Measurements from ENCODE around the gene TMEM213.
"Not testable (repeated sequence)": the region's sequence is repeated elsewhere in the genome, so short reads cannot be mapped to it uniquely, and the experiment has no call there.

Gene TMEM213

GRCh38 chr7:138797046-138797445 lies 748 bp upstream of the TMEM213 start:
- not testable (repeated sequence) for DNase-seq (ENCODE audit: low read depth in 2 of 2)

DNA sequence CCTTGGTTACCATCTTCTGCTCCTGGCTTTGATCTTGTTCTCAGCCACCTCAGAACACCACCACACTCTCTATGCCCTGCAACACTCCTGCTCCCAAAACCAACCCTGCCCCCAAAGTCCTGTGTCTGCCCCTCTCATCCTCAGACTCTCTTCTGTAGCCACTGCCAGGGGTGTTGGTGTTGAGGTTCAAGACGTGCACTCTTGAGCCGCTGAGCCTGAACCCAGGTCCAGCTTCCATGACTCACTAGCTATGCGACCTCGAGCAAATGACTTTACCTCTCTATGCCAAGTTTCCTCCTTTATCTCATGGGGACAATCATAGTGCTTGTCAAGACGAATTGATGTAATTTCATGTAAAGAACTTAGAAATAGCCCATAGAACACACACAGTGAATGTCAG lies 1.0 kb downstream of the TMEM213 start:
- no peak for DNase-seq (ENCODE audit: low read depth in 2 of 2)

DNA sequence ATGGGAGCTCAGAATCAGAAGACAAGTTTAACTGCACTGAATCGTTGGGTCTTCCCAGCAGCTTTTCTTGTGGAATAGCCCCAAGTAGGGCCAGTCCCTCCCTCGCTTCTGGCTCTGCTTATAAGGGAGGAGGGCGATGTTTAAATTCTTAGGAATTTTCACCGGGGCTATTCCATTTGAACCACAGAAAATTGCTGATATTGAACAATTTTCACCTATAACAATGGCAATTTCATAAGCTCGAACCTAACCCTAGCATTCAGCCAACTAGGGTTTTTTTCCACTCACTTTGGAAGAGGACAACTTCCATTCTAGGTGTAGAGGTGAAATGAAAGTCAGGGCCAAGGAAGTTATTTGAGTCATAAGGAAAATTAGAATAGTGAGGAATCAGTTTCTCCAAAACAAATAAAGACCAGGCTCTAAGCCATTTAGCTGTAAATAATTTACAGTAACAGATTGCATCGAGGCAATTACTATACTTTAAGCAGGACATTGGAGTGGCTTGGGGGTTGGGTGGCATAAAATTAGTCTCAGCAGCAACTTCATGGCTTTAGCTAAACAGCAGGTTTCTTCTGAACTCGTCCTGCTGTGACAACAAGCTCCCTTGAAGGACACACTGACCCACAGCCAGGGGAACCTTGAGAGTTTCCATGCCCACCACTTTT lies 1.7 kb downstream of the TMEM213 start:
- DNase-seq (ENCODE audit: low read depth in 2 of 2) = no peak

DNA sequence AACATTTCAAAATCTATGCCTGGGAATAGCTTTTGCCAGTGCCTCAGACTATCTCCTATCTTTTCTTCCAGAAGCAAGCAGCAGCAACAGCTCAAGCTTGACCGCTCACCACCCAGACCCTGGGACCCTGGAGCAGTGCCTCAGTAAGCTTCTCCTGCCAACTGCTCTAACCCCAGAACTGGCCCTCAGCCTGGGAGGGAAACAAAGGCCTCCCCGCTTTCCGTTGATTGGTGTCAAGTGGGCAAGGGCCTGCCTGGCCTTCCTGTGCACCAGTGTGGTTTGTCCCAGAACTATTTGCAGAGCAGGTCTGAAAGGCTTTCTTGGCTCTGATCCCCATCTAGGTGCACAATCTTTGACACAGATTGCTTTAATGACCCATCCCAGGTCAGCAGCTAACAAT lies 3.5 kb downstream of the TMEM213 start:
- DNase-seq (ENCODE audit: low read depth in 2 of 2) = no peak

DNA sequence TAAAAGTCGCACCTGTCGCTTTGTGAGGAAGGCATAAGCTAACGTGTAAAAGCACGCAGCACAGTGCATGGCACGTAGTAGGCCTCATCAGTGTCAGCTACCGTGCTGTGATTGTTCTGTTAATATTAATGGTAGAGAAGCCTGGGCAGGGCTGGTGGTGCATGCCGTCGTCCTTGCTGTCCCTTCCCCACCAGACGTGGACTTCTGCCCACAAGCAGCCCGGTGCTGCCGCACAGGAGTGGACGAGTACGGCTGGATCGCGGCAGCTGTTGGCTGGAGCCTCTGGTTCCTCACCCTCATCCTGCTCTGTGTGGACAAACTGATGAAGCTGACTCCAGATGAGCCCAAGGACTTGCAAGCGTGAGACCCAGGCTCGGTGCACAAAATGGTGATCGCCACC lies 4.9 kb downstream of the TMEM213 start:
- DNase-seq (ENCODE audit: low read depth in 2 of 2) = no peak

DNA sequence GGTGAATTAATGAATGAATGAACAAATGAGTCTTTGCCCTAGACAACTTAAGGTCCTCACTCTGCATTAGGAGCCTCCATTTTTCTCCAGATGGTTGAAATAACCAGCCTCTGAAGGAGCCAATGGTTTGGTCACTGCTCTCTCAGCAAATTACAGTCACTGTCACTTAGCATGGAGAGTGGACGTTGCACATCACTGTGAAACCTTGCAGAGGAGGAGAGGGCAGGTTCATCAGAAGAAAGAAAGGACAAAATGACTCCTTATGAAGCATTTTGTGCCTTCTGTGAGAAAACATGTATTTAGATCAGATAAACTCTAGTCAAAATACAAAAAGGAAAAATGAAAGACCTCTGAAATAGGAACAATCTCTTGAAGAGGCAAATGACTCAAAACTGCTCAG lies 6.8 kb downstream of the TMEM213 start:
- no peak for DNase-seq (ENCODE audit: low read depth in 2 of 2)

GRCh38 chr7:138809346-138809745 lies 11.6 kb downstream of the TMEM213 start:
- no peak for DNase-seq (ENCODE audit: low read depth in 2 of 2)

GRCh38 chr7:138811327-138811726 lies 13.5 kb downstream of the TMEM213 start:
- DNase-seq (ENCODE audit: low read depth in 2 of 2) = not testable (repeated sequence)

DNA sequence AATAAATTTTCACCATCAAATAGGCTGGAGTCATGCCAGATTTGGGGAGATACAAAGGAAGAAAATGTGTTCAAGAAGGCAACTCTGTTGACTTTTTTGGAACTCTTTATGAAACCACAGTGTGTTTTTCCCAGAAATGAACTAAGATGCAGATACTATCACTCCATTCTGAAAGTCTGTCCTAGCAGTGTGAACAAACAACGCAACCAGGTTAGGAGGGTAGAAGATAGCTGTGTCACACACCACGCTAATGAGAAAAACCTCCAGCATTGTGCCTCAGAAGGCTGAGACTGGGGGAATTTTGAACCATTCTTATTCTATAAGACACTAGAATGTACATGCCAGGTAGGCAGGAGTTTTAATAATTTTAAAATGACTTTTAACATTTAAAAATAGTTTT lies 16.2 kb downstream of the TMEM213 start:
- DNase-seq (ENCODE audit: low read depth in 2 of 2) = no peak

DNA sequence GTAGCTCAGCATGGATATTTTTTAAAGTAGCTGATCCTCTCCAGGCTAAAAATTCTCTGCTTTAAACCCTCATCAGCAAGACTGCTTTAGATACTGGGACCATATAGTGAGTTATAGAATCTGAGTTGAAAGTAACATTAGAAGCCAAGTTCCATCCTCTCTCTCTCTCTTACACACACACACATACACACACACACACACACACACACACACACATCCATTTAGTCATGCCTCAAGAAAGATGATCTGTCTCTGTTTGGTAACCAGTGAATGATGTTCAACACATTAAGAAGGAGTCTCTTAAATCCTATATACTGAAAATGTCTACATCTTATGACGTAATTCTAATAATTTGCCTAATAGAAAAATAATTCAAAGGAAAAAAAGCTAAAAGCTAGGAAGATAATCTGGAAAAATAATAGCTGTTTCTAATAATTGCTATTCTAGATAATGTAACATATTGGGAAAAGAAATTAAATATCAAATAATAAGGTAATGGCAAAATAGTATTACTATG lies 17.1 kb downstream of the TMEM213 start:
- no peak for DNase-seq (ENCODE audit: low read depth in 2 of 2)

DNA sequence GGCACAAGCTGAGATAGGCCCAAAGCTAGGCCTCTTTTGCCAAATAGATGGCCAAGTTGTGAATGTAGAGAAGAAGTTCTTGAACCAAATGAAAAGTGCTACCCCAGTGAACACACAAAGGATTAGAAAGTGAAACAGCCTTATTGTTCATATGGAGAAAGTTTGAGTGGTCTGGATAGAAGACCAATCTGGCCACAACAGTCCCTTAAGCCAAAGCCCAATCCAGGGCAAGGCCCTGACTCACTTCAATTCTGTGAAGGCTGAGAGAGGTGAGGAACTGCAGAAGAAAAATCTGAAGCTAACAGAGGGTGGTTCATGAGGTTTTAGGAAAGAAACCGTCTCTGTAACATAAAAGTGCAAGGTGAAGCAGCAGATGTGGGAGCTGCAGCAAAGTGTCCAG lies 18.9 kb downstream of the TMEM213 start:
- DNase-seq (ENCODE audit: low read depth in 2 of 2) = no peak

GRCh38 chr7:138819625-138820024 lies 21.8 kb downstream of the TMEM213 start:
- DNase-seq (ENCODE audit: low read depth in 2 of 2) = no peak

- DNase-seq (ENCODE audit: low read depth in 2 of 2) = no peak
These were observed 24.1 kb downstream of the TMEM213 start for GRCh38 chr7:138821912-138822311.

GRCh38 chr7:138822867-138823535 lies 25.2 kb downstream of the TMEM213 start:
- no peak for DNase-seq (ENCODE audit: low read depth in 2 of 2)

GRCh38 chr7:138825049-138825721 lies 27.4 kb downstream of the TMEM213 start:
- no peak for DNase-seq (ENCODE audit: low read depth in 2 of 2)

GRCh38 chr7:138828302-138828701 lies 30.5 kb downstream of the TMEM213 start:
- no peak for DNase-seq (ENCODE audit: low read depth in 2 of 2)

DNA sequence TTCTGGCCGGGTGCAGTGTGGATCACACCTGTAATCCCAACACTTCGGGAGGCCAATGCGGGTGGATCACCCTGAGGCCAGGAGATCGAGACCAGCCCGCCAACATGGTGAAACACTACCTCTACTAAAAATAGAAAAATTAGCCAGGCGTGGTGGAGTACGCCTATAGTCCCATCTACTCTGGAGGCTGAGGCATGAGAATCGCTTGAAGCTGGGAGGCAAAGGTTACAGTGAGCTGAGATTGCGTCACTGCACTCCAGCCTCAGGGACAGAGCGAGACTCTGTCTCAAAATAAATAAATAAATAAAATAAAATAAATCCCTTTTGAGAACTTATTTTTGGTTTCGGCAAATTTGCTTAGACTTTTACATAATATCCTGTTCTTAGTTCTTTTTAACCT lies 31.5 kb downstream of the TMEM213 start:
- DNase-seq (ENCODE audit: low read depth in 2 of 2) = no peak

GRCh38 chr7:138832966-138833365 lies 35.2 kb downstream of the TMEM213 start:
- DNase-seq (ENCODE audit: low read depth in 2 of 2) = no peak

DNA sequence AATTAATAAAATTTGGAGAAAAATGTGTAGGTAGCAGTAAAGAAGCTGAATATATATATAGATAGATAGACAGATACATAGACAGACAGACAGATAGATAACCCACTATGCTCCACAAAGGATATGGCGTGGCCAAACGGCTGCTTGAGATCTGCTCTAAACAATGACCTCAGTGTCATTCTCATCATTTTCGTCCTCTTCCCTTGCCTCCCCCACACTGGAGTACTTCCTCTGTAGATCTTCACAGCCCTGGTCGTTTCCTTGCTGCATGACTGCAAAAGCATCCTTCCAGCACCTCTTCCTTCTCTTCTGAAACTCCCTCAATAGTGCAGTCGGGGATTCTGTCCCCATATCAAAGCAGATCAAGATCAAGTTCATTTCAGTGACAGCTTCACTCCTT lies 35.8 kb downstream of the TMEM213 start:
- no peak for DNase-seq (ENCODE audit: low read depth in 2 of 2)

GRCh38 chr7:138834583-138834982 lies 36.8 kb downstream of the TMEM213 start:
- no peak for DNase-seq (ENCODE audit: low read depth in 2 of 2)

- DNase-seq (ENCODE audit: low read depth in 2 of 2) = no peak
These were observed 37.3 kb downstream of the TMEM213 start for GRCh38 chr7:138835087-138835486.

GRCh38 chr7:138837627-138838026 lies 39.8 kb downstream of the TMEM213 start:
- DNase-seq (ENCODE audit: low read depth in 2 of 2) = no peak

DNA sequence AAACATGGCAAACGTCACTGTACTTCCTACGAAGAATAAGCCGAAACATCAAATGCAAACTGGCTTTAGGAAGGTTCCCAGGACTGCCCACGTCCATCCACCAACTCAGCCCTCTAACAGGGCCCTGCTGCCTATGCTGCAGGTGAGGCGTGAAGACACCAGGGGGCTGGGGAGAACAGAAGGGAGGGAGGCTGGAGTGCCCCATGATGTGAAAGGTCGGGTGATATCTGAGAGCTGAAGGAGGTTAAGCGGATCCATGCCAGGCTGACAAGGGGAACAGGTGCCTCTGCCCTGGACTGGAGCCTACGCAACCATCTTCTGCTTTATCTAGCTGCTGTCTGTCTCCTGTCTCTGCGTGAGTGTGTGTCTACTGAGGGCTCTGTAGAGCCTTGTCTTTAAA lies 40.4 kb downstream of the TMEM213 start:
- DNase-seq (ENCODE audit: low read depth in 2 of 2) = no peak
